HepG2 (cell line): ENCODE data around the gene CAMK2D. TPM values are rescaled to one million over a fixed set of nuclear protein-coding genes. Genes with fewer than 3 reads are reported as not detected.

ENCODE experiments used
- CBX2 ChIP-seq, 2 experiments: fragments of 200-600 bp in 1 of 2; sonication (generic); formaldehyde crosslinking in 1 of 2; IDR thresholded peaks; 2 replicates each; pipeline versions ENCODE4 v1.7.0 to v1.8.1; 2018 to 2022; ENCODE audit warnings: low read depth in 2 of 2, low read length in 1 of 2, mild to moderate bottlenecking in 1 of 2, missing genetic modification reagents in 1 of 2
- EP300 ChIP-seq, 3 experiments: sonication (generic) in 1 of 3; formaldehyde crosslinking in 1 of 3; IDR thresholded peaks; 2 replicates each; pipeline versions ENCODE4 v1.5.1 to v1.6.1; 2011 to 2020; ENCODE audit warnings: low read depth in 2 of 3, low read length in 2 of 3, borderline replicate concordance in 1 of 3, improper control_type of control experiment in 1 of 3, mild to moderate bottlenecking in 1 of 3, missing genetic modification reagents in 1 of 3, moderate library complexity in 1 of 3
- GRHL1 ChIP-seq: sonication (generic); formaldehyde crosslinking; conservative IDR thresholded peaks from 2 replicates; pipeline ENCODE4 v1.8.0; 2022; ENCODE audit warnings: missing genetic modification reagents
- NR3C1 ChIP-seq: sonication (generic); formaldehyde crosslinking; IDR thresholded peaks from 2 replicates; pipeline ENCODE4 v1.4.0; 2020; ENCODE audit warnings: missing genetic modification reagents
- POLR2A ChIP-seq, 2 experiments: IDR thresholded peaks; 2 replicates each; pipeline ENCODE4 v1.6.1; 2011; ENCODE audit warnings: low read depth in 2 of 2, low read length in 2 of 2, mild to moderate bottlenecking in 1 of 2, moderate library complexity in 1 of 2; ENCODE audit not compliant: insufficient read depth in 1 of 2
- RBFOX2 ChIP-seq: fragments of 200-400 bp; formaldehyde crosslinking; IDR thresholded peaks from 2 replicates; pipeline ENCODE4 v1.6.1; 2017; ENCODE audit warnings: low read depth, mild to moderate bottlenecking, low read length
- ZBTB4 ChIP-seq: sonication (generic); formaldehyde crosslinking; IDR thresholded peaks from 2 replicates; pipeline ENCODE4 v1.4.0; 2020; ENCODE audit warnings: missing genetic modification reagents, mild to moderate bottlenecking, borderline replicate concordance
- ZNF143 ChIP-seq: sonication (generic); formaldehyde crosslinking; IDR thresholded peaks from 2 replicates; pipeline ENCODE4 v1.4.0; 2020; ENCODE audit warnings: missing genetic modification reagents
- ZNF20 ChIP-seq: sonication (generic); formaldehyde crosslinking; IDR thresholded peaks from 2 replicates; pipeline ENCODE4 v1.4.0; 2020; ENCODE audit warnings: mild to moderate bottlenecking, moderate library complexity, missing genetic modification reagents
- ZNF224 ChIP-seq: sonication (generic); formaldehyde crosslinking; IDR thresholded peaks from 2 replicates; pipeline ENCODE4 v1.5.0; 2020; ENCODE audit warnings: mild to moderate bottlenecking, missing genetic modification reagents
- ZNF543 ChIP-seq: sonication (generic); formaldehyde crosslinking; IDR thresholded peaks from 2 replicates; pipeline ENCODE4 v1.4.0; 2020; ENCODE audit warnings: mild to moderate bottlenecking, missing genetic modification reagents
- ZNF569 ChIP-seq: sonication (generic); formaldehyde crosslinking; IDR thresholded peaks from 2 replicates; pipeline ENCODE4 v1.5.0; 2020; ENCODE audit warnings: mild to moderate bottlenecking, missing genetic modification reagents, moderate library complexity, borderline replicate concordance
- ZNF646 ChIP-seq: sonication (generic); formaldehyde crosslinking; IDR thresholded peaks from 2 replicates; pipeline ENCODE4 v1.9.0; 2021; ENCODE audit warnings: mild to moderate bottlenecking, missing genetic modification reagents
- ZNF710 ChIP-seq: sonication (generic); formaldehyde crosslinking; IDR thresholded peaks from 2 replicates; pipeline ENCODE4 v1.5.0; 2020; ENCODE audit warnings: mild to moderate bottlenecking, missing genetic modification reagents, borderline replicate concordance
- ZNF777 ChIP-seq: sonication (generic); formaldehyde crosslinking; IDR thresholded peaks from 2 replicates; pipeline ENCODE4 v1.4.0; 2020; ENCODE audit warnings: missing genetic modification reagents
- ZSCAN25 ChIP-seq: sonication (generic); formaldehyde crosslinking; IDR thresholded peaks from 2 replicates; pipeline ENCODE4 v1.8.0; 2022; ENCODE audit warnings: mild to moderate bottlenecking, missing genetic modification reagents
- polyA plus RNA-seq, 8 experiments: library from polyadenylated mRNA; depleted of rRNA in 3 of 8; stranded (reverse) in 7 of 8; unstranded in 1 of 8; fragments of >200 nt; fragmentation: Illumina TruSeq in 4 of 8; extraction: Trizol in 4 of 8; gene quantifications; 2 replicates each; pipeline versions ENCODE4 v1.2.1 to v1.2.3, GENCODE V29; 2011 to 2016; ENCODE audit warnings: low read depth in 4 of 8, missing spikeins in 1 of 8, mixed read lengths in 1 of 8; ENCODE audit not compliant: insufficient read depth in 1 of 8
- total RNA-seq, 5 experiments: library from RNA; depleted of rRNA; stranded (reverse); fragments of >200 nt; fragmentation: Illumina TruSeq; extraction: Trizol; gene quantifications; 2 replicates each; pipeline ENCODE4 v1.2.3, GENCODE V29; 2016; ENCODE audit warnings: low read depth in 1 of 5

Gene CAMK2D
- total and polyA plus RNA-seq, 2 of the 13 experiments (the other 11 are each of a cell fraction or from before 2014, with no cell fraction given) = 18.0 to 65.4 TPM

GRCh38 chr4:113659127-113659526 is 102.4 kb downstream of the CAMK2D start (continued):
- TF ChIP-seq ZBTB4 (CRISPR knock-in tag) = no peak
- TF ChIP-seq CBX2 (IDR thresholded peaks at IDR 0.05; ENCODE audit: low read depth, low read length) = no peak
- TF ChIP-seq CBX2 (CRISPR knock-in tag; IDR thresholded peaks at IDR 0.05; ENCODE audit: low read depth) = no peak
- TF ChIP-seq GRHL1 (CRISPR knock-in tag) = no peak
- TF ChIP-seq ZNF646 (CRISPR knock-in tag) = no peak
- no peak for TF ChIP-seq NR3C1 (CRISPR knock-in tag)
- no peak for TF ChIP-seq ZNF143 (CRISPR knock-in tag)
- no peak for TF ChIP-seq ZSCAN25
- no peak for TF ChIP-seq ZNF543 (CRISPR knock-in tag)
- TF ChIP-seq ZNF569 (CRISPR knock-in tag) = no peak
- TF ChIP-seq ZNF710 (CRISPR knock-in tag) = no peak
- TF ChIP-seq ZNF224 = no peak
- TF ChIP-seq EP300 (IDR thresholded peaks at IDR 0.05; ENCODE audit: low read depth in 2 of 2, low read length in 2 of 2) = 0 out of 4 replicates have a peak, but pooled peaks of 1 of the 2 experiments have one; percentile 24
- TF ChIP-seq EP300 (CRISPR knock-in tag; IDR thresholded peaks at IDR 0.05; ENCODE audit: borderline replicate concordance) = no peak
- no peak for TF ChIP-seq ZNF777
- no peak for TF ChIP-seq ZNF20 (CRISPR knock-in tag)
- TF ChIP-seq POLR2A (IDR thresholded peaks at IDR 0.05; ENCODE audit: insufficient read depth in 1 of 2, low read depth in 2 of 2, low read length in 2 of 2) = no peak
- no peak for TF ChIP-seq RBFOX2
